Common myeloid progenitor, CD34-positive (primary cell): Measurements from ENCODE around the gene TMEM37.

Experiments used
- CTCF ChIA-PET: fragments of 350-600 bp; sonication (Branson Sonifier 250); formaldehyde crosslinking; loops from one replicate; lab custom pipeline; 2021; ENCODE audit warnings: antibody characterized with exemption; lab: Charles Lee
- POLR2A ChIA-PET: fragments of 350-600 bp; sonication (Branson Sonifier 250); formaldehyde crosslinking; loops from one replicate; lab custom pipeline; 2021; ENCODE audit warnings: antibody characterized with exemption; lab: Charles Lee
- DNase-seq, 3 donors: peaks; one replicate each; pipeline versions ENCODE4 v3.0.0 to v3.0.0-alpha.2; 2013
- H3K27ac ChIP-seq, 2 experiments: 1 replicate in 1 of 2; 2 replicates in 1 of 2; pipeline ENCODE4 v1.7.0; 2013; ENCODE audit warnings: inconsistent platforms in 2 of 2, low read length in 2 of 2, mild to moderate bottlenecking in 2 of 2, low read depth in 1 of 2, moderate library complexity in 1 of 2; ENCODE audit not compliant: severe bottlenecking in 2 of 2, insufficient read depth in 1 of 2, poor library complexity in 1 of 2
- H3K27me3 ChIP-seq, 5 experiments: replicated peaks in 2 of 5; 1 replicate in 3 of 5; 2 replicates in 2 of 5; pipeline versions ENCODE4 v1.6.1 to v1.7.0; 2013; ENCODE audit warnings: low read length in 4 of 5, mild to moderate bottlenecking in 2 of 5, moderate library complexity in 2 of 5, inconsistent platforms in 1 of 5; ENCODE audit not compliant: insufficient read depth in 5 of 5, control insufficient read depth in 4 of 5
- H3K36me3 ChIP-seq, 4 experiments: 1 replicate in 2 of 4; 2 replicates in 2 of 4; pipeline versions ENCODE4 v1.6.1 to v1.7.0; 2013; ENCODE audit warnings: low read length in 3 of 4, control low read depth in 1 of 4, mild to moderate bottlenecking in 1 of 4; ENCODE audit not compliant: control insufficient read depth in 4 of 4, insufficient read depth in 4 of 4
- H3K4me1 ChIP-seq, 4 experiments: 1 replicate in 3 of 4; 2 replicates in 1 of 4; pipeline versions ENCODE4 v1.6.1 to v1.7.1; 2013; ENCODE audit warnings: low read length in 3 of 4, mild to moderate bottlenecking in 3 of 4, control low read depth in 1 of 4, inconsistent platforms in 1 of 4, moderate library complexity in 1 of 4; ENCODE audit not compliant: control insufficient read depth in 4 of 4, insufficient read depth in 4 of 4; ENCODE audit errors: control extremely low read depth in 1 of 4
- H3K4me3 ChIP-seq, 7 experiments: 1 replicate in 4 of 7; 2 replicates in 3 of 7; pipeline versions ENCODE4 v1.5.1 to v1.7.0; 2013; ENCODE audit warnings: mild to moderate bottlenecking in 7 of 7, low read length in 6 of 7, moderate library complexity in 6 of 7, inconsistent platforms in 2 of 7, low read depth in 2 of 7, control low read depth in 1 of 7; ENCODE audit not compliant: insufficient read depth in 4 of 7, control insufficient read depth in 1 of 7; ENCODE audit errors: extremely low read depth in 1 of 7
- H3K9me3 ChIP-seq, 5 experiments: 1 replicate in 4 of 5; 2 replicates in 1 of 5; pipeline versions ENCODE4 v1.6.1 to v1.7.1; 2013; ENCODE audit warnings: low read length in 4 of 5, mild to moderate bottlenecking in 2 of 5, inconsistent platforms in 1 of 5, low read depth in 1 of 5, moderate library complexity in 1 of 5; ENCODE audit not compliant: control insufficient read depth in 4 of 5, insufficient read depth in 2 of 5; ENCODE audit errors: control extremely low read depth in 1 of 5
- WGBS: methylation state at CpG from one replicate; pipeline ENCODE4 v1.1.5; 2013; ENCODE audit not compliant: insufficient coverage; 5-methylcytosine and 5-hydroxymethylcytosine counted together

TMEM37 gene

GRCh38 chr2:119446037-119446436 is 14.4 kb downstream of the TMEM37 start:
- Histone ChIP-seq H3K27me3 (peaks cover 0 to 5% (median 0%) of the 10 kb centered on the region in 5 experiments), H3K4me1 (no peaks in the 10 kb centered on the region), H3K9me3 (no peaks in the 10 kb centered on the region), H3K4me3 (no peak overlapping the region), H3K36me3 (no peaks in the 10 kb centered on the region), H3K27ac (no peak overlapping the region)
- WGBS = 82% methylated on average over 7 of the region's 9 CpGs
- ChIA-PET POLR2A (no interaction called here), CTCF (interaction anchor here (1.3 to 1.8 kb wide), 2 partner anchors 21 to 30 kb away, joined by 3 read pairs; no protein-coding TSS in a partner anchor)
- no peak for DNase-seq

GRCh38 chr2:119448427-119449141 is 16.9 kb downstream of the TMEM37 start:
- ChIA-PET POLR2A (interaction anchor here (0.7 kb wide), 1 partner anchor 186 kb away, joined by 3 read pairs; no protein-coding TSS in a partner anchor), CTCF (no interaction called here)
- no peak overlapping the region for H3K27ac ChIP-seq
- no peak overlapping the region for H3K4me3 ChIP-seq
- no peaks in the 10 kb centered on the region for H3K9me3 ChIP-seq
- no peaks in the 10 kb centered on the region for H3K36me3 ChIP-seq
- peaks cover 0 to 5% (median 0%) of the 10 kb centered on the region in 5 experiments for H3K27me3 ChIP-seq
- 93% methylated on average over 9 of the region's 9 CpGs for WGBS
- DNase-seq = no peak
- no peaks in the 10 kb centered on the region for H3K4me1 ChIP-seq

GRCh38 chr2:119449521-119449920 is 17.9 kb downstream of the TMEM37 start:
- no peaks in the 10 kb centered on the region for H3K4me1 ChIP-seq
- H3K27me3 ChIP-seq = peaks cover 0 to 5% (median 0%) of the 10 kb centered on the region in 5 experiments
- no peak overlapping the region for H3K27ac ChIP-seq
- H3K36me3 ChIP-seq = no peaks in the 10 kb centered on the region
- CTCF ChIA-PET = no interaction called here
- no peaks in the 10 kb centered on the region for H3K9me3 ChIP-seq
- 60% methylated on average over 1 of the region's 3 CpGs for WGBS
- no peak overlapping the region for H3K4me3 ChIP-seq
- POLR2A ChIA-PET = no interaction called here
- DNase-seq = no peak

- 100% methylated on average over 9 of the region's 9 CpGs for WGBS
- no peak for DNase-seq
- peaks cover 0 to 5% (median 0%) of the 10 kb centered on the region in 5 experiments for H3K27me3 ChIP-seq
- ChIA-PET CTCF (interaction anchor here (1.2 to 2.4 kb wide), 2 partner anchors 9 to 32 kb away, joined by 4 to 5 read pairs; no protein-coding TSS in a partner anchor), POLR2A (interaction anchor here (0.6 kb wide), 1 partner anchor 198 kb away, joined by 3 read pairs; no protein-coding TSS in a partner anchor)
- H3K9me3 ChIP-seq = peaks cover 0 to 2% (median 0%) of the 10 kb centered on the region in 5 experiments
- H3K36me3 ChIP-seq = no peaks in the 10 kb centered on the region
- no peaks in the 10 kb centered on the region for H3K4me1 ChIP-seq
- no peak overlapping the region for H3K4me3 ChIP-seq
- no peak overlapping the region for H3K27ac ChIP-seq
These were observed 19.8 kb downstream of the TMEM37 start for GRCh38 chr2:119451336-119452050.

- Histone ChIP-seq H3K4me1 (no peaks in the 10 kb centered on the region), H3K27me3 (peaks cover 0 to 3% (median 0%) of the 10 kb centered on the region in 5 experiments), H3K4me3 (no peak overlapping the region), H3K36me3 (no peaks in the 10 kb centered on the region), H3K9me3 (peaks cover 0 to 2% (median 0%) of the 10 kb centered on the region in 5 experiments), H3K27ac (no peak overlapping the region)
- POLR2A ChIA-PET = interaction anchor here (0.7 kb wide), 1 partner anchor 1465 kb away, joined by 3 read pairs; no protein-coding TSS in a partner anchor
- CTCF ChIA-PET = no interaction called here
- 81% methylated on average over 12 of the region's 12 CpGs for WGBS
- DNase-seq = no peak
These were observed 22.4 kb downstream of the TMEM37 start for GRCh38 chr2:119453972-119454593.

GRCh38 chr2:119455066-119455718 is 23.5 kb downstream of the TMEM37 start:
- POLR2A ChIA-PET = no interaction called here
- H3K27me3 ChIP-seq = peaks cover 0 to 3% (median 0%) of the 10 kb centered on the region in 5 experiments
- CTCF ChIA-PET = no interaction called here
- no peak overlapping the region for H3K27ac ChIP-seq
- 36% methylated on average over 7 of the region's 13 CpGs for WGBS
- no peaks in the 10 kb centered on the region for H3K4me1 ChIP-seq
- no peak overlapping the region for H3K4me3 ChIP-seq
- peaks cover 0 to 2% (median 0%) of the 10 kb centered on the region in 5 experiments for H3K9me3 ChIP-seq
- peak in 2 of 3 donors; percentile 20 to 36 for DNase-seq
- H3K36me3 ChIP-seq = no peaks in the 10 kb centered on the region
